ENCODE measurements around the gene PID1. TPM values are rescaled to one million over a fixed set of nuclear protein-coding genes. Genes with fewer than 3 reads are reported as not detected.

PID1 gene
- total RNA-seq, 2 donors from 2014 or later: 13.0 to 13.8 TPM

DNA sequence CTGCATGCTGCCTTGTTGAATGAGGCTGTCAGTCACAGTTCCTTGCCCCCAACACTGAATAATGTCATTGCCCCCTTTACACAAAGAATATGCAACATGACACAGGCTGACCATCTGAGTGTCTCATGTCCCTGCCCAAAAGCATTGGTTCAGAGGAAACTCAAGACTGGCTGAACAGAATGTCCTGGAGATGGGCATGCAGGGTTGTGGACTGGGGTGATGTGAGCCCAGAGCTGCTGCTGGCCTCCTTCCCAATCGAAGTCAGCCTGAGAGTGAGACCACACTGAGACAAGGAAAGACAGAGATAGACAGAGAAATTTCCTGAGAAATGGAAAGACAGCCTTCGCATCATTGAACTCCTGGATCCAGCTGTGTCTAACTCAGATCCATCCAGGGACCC is 110.1 kb downstream of the PID1 start:
- ATAC-seq: no peak
- intact Hi-C loops (cut with DNase I): no loop called here

DNA sequence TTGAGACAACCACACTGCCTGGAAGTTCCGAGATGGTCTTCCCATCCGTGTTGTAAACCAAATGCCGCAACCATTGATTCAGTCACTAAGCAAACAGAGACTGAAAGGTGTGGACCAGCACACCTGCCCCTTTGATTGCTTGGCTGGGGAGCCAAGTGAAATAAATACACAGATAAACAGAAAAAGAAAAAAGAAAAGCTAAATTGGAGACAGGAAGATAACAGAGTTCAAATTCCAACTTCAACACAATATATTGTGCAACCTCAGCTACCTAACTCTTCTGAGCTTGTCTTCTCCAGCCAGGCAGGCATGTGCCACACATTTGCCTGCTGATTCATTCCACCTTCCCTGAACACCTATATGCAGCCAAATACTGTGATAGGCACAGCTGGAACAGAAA is 110.9 kb downstream of the PID1 start:
- ATAC-seq (peak; percentile 98), DNase-seq (peak; percentile 57 to 83 (median 75))
- Histone ChIP-seq H3K27me3 (no peaks in the 10 kb centered on the region), H3K4me3 (no peak overlapping the region), H3K4me1 (peaks cover 19% of the 10 kb centered on the region), H3K27ac (peak overlapping the region in 3 of 4 donors; percentile 42 to 54 (median 44)), H3K36me3 (replicated peaks in 1 of 2; ENCODE audit: insufficient read depth in 1 of 2, low read depth in 2 of 2) (no peaks in the 10 kb centered on the region), H3K9me3 (no peaks in the 10 kb centered on the region)
- no peak for TF ChIP-seq POLR2A (IDR thresholded peaks at IDR 0.05)
- TF ChIP-seq, protein P1, sequence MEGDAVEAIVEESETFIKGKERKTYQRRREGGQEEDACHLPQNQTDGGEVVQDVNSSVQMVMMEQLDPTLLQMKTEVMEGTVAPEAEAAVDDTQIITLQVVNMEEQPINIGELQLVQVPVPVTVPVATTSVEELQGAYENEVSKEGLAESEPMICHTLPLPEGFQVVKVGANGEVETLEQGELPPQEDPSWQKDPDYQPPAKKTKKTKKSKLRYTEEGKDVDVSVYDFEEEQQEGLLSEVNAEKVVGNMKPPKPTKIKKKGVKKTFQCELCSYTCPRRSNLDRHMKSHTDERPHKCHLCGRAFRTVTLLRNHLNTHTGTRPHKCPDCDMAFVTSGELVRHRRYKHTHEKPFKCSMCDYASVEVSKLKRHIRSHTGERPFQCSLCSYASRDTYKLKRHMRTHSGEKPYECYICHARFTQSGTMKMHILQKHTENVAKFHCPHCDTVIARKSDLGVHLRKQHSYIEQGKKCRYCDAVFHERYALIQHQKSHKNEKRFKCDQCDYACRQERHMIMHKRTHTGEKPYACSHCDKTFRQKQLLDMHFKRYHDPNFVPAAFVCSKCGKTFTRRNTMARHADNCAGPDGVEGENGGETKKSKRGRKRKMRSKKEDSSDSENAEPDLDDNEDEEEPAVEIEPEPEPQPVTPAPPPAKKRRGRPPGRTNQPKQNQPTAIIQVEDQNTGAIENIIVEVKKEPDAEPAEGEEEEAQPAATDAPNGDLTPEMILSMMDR (IDR thresholded peaks at IDR 0.05): no peak
- intact Hi-C loops (cut with DNase I): no loop called here
- 13 to 26% methylated on average over 3 of the region's 3 CpGs for WGBS, 2 donors

More for the DNA sequence above, 110.1 kb downstream of the PID1 start:
- Histone ChIP-seq H3K9me3 (no peaks in the 10 kb centered on the region), H3K4me3 (no peak overlapping the region), H3K36me3 (replicated peaks in 1 of 2; ENCODE audit: insufficient read depth in 1 of 2, low read depth in 2 of 2) (no peaks in the 10 kb centered on the region), H3K4me1 (peaks cover 19% of the 10 kb centered on the region), H3K27me3 (no peaks in the 10 kb centered on the region), H3K27ac (peak overlapping the region in 3 of 4 donors; percentile 42 to 54 (median 44))
- WGBS, 2 donors: 67 to 79% methylated on average over 2 of the region's 2 CpGs
- no peak for TF ChIP-seq POLR2A (IDR thresholded peaks at IDR 0.05)
- TF ChIP-seq, protein P1 (IDR thresholded peaks at IDR 0.05): no peak
- DNase-seq: no peak

GRCh38 chr2:229159405-229159804 is 111.7 kb downstream of the PID1 start:
- Histone ChIP-seq H3K9me3 (no peaks in the 10 kb centered on the region), H3K4me1 (peaks cover 19% of the 10 kb centered on the region), H3K36me3 (replicated peaks in 1 of 2; ENCODE audit: insufficient read depth in 1 of 2, low read depth in 2 of 2) (no peaks in the 10 kb centered on the region), H3K4me3 (no peak overlapping the region), H3K27ac (no peak overlapping the region), H3K27me3 (no peaks in the 10 kb centered on the region)
- no peak for DNase-seq
- no peak for ATAC-seq
- intact Hi-C loops (cut with DNase I): no loop called here
- 82 to 83% methylated on average over 2 of the region's 2 CpGs for WGBS, 2 donors
- TF ChIP-seq, protein P1 (IDR thresholded peaks at IDR 0.05): no peak
- TF ChIP-seq POLR2A (IDR thresholded peaks at IDR 0.05): no peak

GRCh38 chr2:229154381-229154780 is 116.7 kb downstream of the PID1 start:
- DNase-seq: no peak
- Histone ChIP-seq H3K27me3 (no peaks in the 10 kb centered on the region), H3K36me3 (replicated peaks in 1 of 2; ENCODE audit: insufficient read depth in 1 of 2, low read depth in 2 of 2) (no peaks in the 10 kb centered on the region), H3K4me3 (no peak overlapping the region), H3K9me3 (no peaks in the 10 kb centered on the region), H3K27ac (no peak overlapping the region), H3K4me1 (peaks cover 1% of the 10 kb centered on the region)
- TF ChIP-seq, protein P1 (IDR thresholded peaks at IDR 0.05): no peak
- TF ChIP-seq POLR2A (IDR thresholded peaks at IDR 0.05): no peak
- WGBS, 2 donors: 89 to 95% methylated on average over 6 of the region's 6 CpGs
- intact Hi-C loops (cut with DNase I): no loop called here
- no peak for ATAC-seq

DNA sequence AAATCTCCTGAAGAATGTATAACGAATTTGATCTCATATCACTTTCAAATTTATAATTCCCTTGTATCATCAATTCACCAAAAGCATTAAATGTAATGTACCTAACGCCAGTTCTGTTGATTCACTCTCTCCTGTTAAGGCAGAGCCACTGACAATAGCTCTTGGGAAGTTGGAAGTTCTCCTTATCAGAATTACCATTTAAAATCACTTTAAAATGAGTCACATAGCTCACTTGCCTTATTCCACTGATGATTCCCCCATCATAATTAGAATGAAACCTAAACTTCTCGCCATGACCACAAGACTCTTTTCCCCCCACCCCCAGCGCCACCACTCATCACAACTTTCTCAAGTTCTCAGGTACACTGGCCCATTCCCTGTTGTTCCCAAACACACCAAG is 117.1 kb downstream of the PID1 start:
- 74 to 79% methylated on average over 4 of the region's 4 CpGs for WGBS, 2 donors
- no peak for TF ChIP-seq POLR2A (IDR thresholded peaks at IDR 0.05)
- TF ChIP-seq, protein P1 (IDR thresholded peaks at IDR 0.05): no peak
- DNase-seq: no peak
- no peaks in the 10 kb centered on the region for H3K9me3 ChIP-seq
- intact Hi-C loops (cut with DNase I): no loop called here
- no peak overlapping the region for H3K27ac ChIP-seq
- H3K36me3 ChIP-seq (replicated peaks in 1 of 2; ENCODE audit: insufficient read depth in 1 of 2, low read depth in 2 of 2): no peaks in the 10 kb centered on the region
- no peak overlapping the region for H3K4me3 ChIP-seq
- no peak for ATAC-seq
- H3K27me3 ChIP-seq: no peaks in the 10 kb centered on the region
- H3K4me1 ChIP-seq: no peaks in the 10 kb centered on the region

Data from body of pancreas (tissue), 4 donors.